Suprapubic skin (tissue), 3 donors: Measurements from ENCODE around the gene JMJD4.

Source experiments
- CTCF ChIP-seq, 2 donors: fragments of 200-600 bp in 1 of 2; fragments of 450-650 bp in 1 of 2; sonication (generic) in 1 of 2; IDR thresholded peaks; one replicate each; pipeline ENCODE4 v1.5.1; 2016 to 2019; ENCODE audit warnings: antibody characterized with exemption in 2 of 2, mild to moderate bottlenecking in 1 of 2, moderate library complexity in 1 of 2
- POLR2A ChIP-seq, 2 donors: fragments of 450-650 bp; IDR thresholded peaks; one replicate each; pipeline ENCODE4 v1.6.1; 2017; ENCODE audit warnings: antibody characterized with exemption in 2 of 2, mild to moderate bottlenecking in 2 of 2, moderate library complexity in 2 of 2

- TF ChIP-seq POLR2A (IDR thresholded peaks at IDR 0.05) = no peak
- TF ChIP-seq CTCF (IDR thresholded peaks at IDR 0.05) = no peak
Measured at GRCh38 chr1:227731696-227732585, 3.2 kb downstream of the JMJD4 start.
